C1 segment of cervical spinal cord (tissue), 14 donors: Measurements from ENCODE around the gene DUSP28.
"Not testable (repeated sequence)": the region's sequence is repeated elsewhere in the genome, so short reads cannot be mapped to it uniquely, and the experiment has no call there.

ENCODE experiments used
- DNase-seq, 14 donors: peaks; one replicate each; lab custom pipeline; 2025; lab: John Stamatoyannopoulos, UW

DUSP28 gene, protein sequence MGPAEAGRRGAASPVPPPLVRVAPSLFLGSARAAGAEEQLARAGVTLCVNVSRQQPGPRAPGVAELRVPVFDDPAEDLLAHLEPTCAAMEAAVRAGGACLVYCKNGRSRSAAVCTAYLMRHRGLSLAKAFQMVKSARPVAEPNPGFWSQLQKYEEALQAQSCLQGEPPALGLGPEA

GRCh38 chr2:240560084-240560479, at the start of gene DUSP28:
TSS of gene DUSP28 (plus strand) at chr2:240560357. CDS start at chr2:240560685, 328 bp downstream.
- DNase-seq, result peak; percentile 23 to 89 (median 82)

DNA sequence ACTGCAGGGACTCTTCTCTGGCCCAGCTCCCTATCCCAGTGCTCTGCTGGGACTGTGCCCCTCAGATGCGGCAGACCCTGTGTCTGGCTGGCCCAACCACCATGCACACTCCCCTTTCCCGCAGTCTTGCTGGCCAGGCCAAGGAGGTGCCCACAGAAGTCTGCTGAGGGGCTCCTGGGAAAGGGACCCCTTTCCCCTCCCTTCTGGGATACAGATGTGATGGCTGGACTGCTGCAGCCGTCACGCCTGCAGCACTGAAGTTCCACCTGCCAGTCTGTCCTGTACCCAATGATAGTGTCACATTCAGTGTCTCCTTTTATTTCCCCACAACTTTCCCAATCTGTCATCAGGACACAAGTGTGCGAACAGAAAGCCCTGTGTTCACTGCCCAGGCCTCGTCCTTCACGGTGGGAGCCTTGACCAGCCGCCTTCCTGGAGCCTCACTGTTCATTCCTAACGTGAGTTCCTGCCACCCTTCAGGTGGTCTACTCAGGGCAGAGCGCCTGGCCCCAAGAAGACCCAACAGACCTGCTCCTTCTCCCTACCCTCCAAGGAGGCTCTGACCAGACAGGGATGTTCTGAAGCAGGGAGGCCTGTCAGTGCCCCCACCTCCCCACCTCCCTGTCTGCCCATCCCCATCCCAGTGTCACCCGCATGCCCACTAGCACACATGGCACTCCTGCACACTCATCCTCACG, 49.5 kb upstream of the DUSP28 start:
- no peak for DNase-seq

GRCh38 chr2:240511351-240512108, 48.6 kb upstream of the DUSP28 start:
- DNase-seq, result no peak

DNA sequence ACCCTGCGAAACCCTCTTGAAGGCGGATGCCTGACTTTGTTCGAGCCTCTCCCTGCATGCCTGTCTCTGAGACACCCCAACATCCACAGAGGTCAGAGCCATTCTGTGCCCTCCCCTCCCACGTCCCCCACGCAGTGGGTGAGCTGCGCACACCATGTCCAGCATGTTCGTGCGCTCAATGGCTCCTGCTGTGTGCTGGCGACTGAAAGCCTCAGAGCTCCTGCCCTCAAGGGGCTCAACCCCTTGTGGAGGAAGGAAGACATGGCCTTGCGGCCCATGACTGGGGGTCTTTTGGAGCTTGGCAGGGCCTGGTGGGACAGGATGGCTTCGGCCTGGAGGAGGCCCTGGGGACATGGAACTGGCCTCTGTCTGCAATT, 48.1 kb upstream of the DUSP28 start:
- DNase-seq, result no peak

GRCh38 chr2:240512666-240513535, 47.3 kb upstream of the DUSP28 start:
- no peak for DNase-seq

GRCh38 chr2:240513549-240514287, 46.4 kb upstream of the DUSP28 start:
- peak in 9 of 14 donors; percentile 1 to 45 (median 19) for DNase-seq

DNA sequence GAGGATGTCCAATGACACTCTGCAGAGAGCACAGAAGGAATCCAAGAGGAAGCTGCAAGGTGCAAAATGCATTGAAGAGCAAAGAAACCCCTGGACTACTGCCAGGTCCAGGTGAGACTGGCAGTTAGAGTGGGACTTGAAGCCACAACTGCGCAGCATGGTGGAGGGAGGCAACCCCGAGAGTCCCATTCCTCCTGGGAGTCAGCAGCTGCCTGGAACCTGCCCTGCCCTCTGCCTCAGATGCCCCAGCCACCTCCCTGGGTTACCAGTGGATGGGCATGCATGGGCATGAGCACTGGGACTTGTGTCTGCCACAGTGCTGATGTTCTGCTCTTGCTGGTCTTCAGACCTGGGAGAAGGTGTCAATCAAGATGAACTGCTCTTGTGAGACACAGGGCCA, 45.5 kb upstream of the DUSP28 start:
- no peak for DNase-seq

GRCh38 chr2:240517342-240517741, 42.8 kb upstream of the DUSP28 start:
- no peak for DNase-seq

GRCh38 chr2:240518981-240519380, 41.2 kb upstream of the DUSP28 start:
- DNase-seq, result no peak

- no peak for DNase-seq
These were observed 40.6 kb upstream of the DUSP28 start for GRCh38 chr2:240519396-240520129.

DNA sequence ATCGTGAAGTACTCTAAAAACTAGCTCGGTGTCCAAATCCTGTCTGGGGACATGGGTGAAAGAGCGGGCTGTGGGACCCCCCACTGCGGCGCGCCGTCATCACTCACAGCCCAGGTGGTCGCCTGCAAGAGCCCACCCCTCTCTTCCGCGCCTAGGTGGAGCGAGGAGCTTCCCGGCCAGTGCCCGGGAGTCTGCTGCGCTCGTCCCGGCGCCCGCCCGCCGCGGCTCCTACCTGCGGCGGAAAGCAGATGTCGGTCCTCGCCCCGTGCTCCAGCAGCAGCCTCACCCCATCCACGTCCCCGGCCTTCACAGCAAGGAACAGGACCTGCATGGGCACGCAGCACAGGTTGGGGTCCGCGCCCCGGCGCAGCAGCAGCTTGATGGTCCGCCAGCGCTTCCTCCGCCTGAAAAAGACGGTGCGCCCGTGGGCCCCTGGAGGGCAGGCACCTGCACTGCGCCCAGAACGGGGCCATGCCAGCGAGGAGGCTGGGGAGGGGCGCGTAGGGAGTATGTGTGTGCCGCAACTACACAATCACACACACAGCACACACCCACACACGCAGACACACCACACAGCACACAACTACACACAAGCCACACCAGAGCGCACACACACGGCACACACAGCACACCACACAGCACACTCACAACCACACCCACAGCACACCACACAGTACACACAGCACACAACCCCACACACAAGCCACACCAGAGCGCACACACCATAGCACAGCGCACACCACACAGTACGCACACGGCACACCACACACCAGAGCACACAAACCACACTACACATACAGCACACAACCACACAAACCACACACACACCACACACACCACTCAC, 39.8 kb upstream of the DUSP28 start:
- no peak for DNase-seq

- DNase-seq, result no peak
These were observed 39.2 kb upstream of the DUSP28 start for GRCh38 chr2:240520974-240521350.

- DNase-seq, result not testable (repeated sequence)
These were observed 38.3 kb upstream of the DUSP28 start for GRCh38 chr2:240521885-240522284.

GRCh38 chr2:240522406-240522805, 37.8 kb upstream of the DUSP28 start:
- DNase-seq, result no peak

- no peak for DNase-seq
These were observed 36.5 kb upstream of the DUSP28 start for GRCh38 chr2:240523451-240524281.

- DNase-seq, result no peak
These were observed 35.0 kb upstream of the DUSP28 start for GRCh38 chr2:240524963-240525718.

- DNase-seq, result no peak
These were observed 34.4 kb upstream of the DUSP28 start for GRCh38 chr2:240525802-240526201.

DNA sequence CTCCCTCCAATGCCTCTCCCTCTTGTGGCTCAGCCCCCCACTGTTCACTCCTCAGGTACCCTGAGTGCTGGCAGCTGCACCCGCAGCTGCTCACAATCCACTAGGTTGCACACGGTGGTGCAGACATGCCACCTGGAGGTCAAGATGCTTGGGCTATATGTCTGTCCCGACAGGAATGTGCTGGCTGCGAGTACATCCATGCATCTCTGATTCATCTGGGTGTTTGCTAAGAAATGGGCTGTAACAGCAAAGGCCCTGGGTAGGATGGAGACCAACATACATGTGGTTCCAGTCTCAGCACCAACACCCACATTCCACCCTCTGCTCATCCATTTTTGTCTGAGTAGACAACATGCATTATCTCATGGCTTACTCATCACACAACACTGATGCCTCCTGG, 33.6 kb upstream of the DUSP28 start:
- DNase-seq, result no peak
